Measurements from ENCODE around the gene TBC1D13. TPM values are rescaled to one million over a fixed set of nuclear protein-coding genes. Genes with fewer than 3 reads are reported as not detected.
A peak's percentile ranks its signal among the peaks of the same experiment; 100 is the strongest.

TBC1D13 gene
- total and polyA plus RNA-seq, 5 donors from 2014 or later: 13.3 to 24.3 (median 16.9) TPM

GRCh38 chr9:128805661-128806060, 18.6 kb downstream of the TBC1D13 start:
- Mint-ChIP-seq H3K36me3 (peaks cover 23% of the 10 kb centered on the region), H3K9me3 (no peaks in the 10 kb centered on the region), H3K27me3 (no peaks in the 10 kb centered on the region), H3K4me3 (no peak overlapping the region), H3K4me1 (no peaks in the 10 kb centered on the region), H3K27ac (peak overlapping the region in 1 of 3 donors; percentile 62)
- peaks cover 53% of the 10 kb centered on the region for H3K36me3 ChIP-seq (ENCODE audit: control insufficient read depth, insufficient read depth, low read length)
- no peak overlapping the region for H3K4me3 ChIP-seq (ENCODE audit: low read depth, low read length)
- no peak overlapping the region for H3K27ac ChIP-seq (ENCODE audit: insufficient read depth, low read length, poor library complexity, severe bottlenecking)
- H3K27me3 ChIP-seq (ENCODE audit: control insufficient read depth, insufficient read depth, low read length): no peaks in the 10 kb centered on the region
- DNase-seq (no peak), ATAC-seq (ENCODE audit: low read depth in 2 of 2) (no peak)
- no peaks in the 10 kb centered on the region for H3K9me3 ChIP-seq (ENCODE audit: control insufficient read depth in 2 of 2, low read length in 2 of 2)
- no peaks in the 10 kb centered on the region for H3K4me1 ChIP-seq (ENCODE audit: control insufficient read depth, insufficient read depth, low read length, poor library complexity, severe bottlenecking)

- H3K27ac ChIP-seq (ENCODE audit: insufficient read depth, low read length, poor library complexity, severe bottlenecking): no peak overlapping the region
- Mint-ChIP-seq H3K27me3 (no peaks in the 10 kb centered on the region), H3K4me3 (no peak overlapping the region), H3K36me3 (peaks cover 14% of the 10 kb centered on the region), H3K4me1 (no peaks in the 10 kb centered on the region), H3K9me3 (no peaks in the 10 kb centered on the region), H3K27ac (no peak overlapping the region)
- no peak overlapping the region for H3K4me3 ChIP-seq (ENCODE audit: low read depth, low read length)
- ATAC-seq (ENCODE audit: low read depth in 2 of 2) (no peak), DNase-seq (no peak)
- no peaks in the 10 kb centered on the region for H3K9me3 ChIP-seq (ENCODE audit: control insufficient read depth in 2 of 2, low read length in 2 of 2)
- no peaks in the 10 kb centered on the region for H3K4me1 ChIP-seq (ENCODE audit: control insufficient read depth, insufficient read depth, low read length, poor library complexity, severe bottlenecking)
- peaks cover 44% of the 10 kb centered on the region for H3K36me3 ChIP-seq (ENCODE audit: control insufficient read depth, insufficient read depth, low read length)
- H3K27me3 ChIP-seq (ENCODE audit: control insufficient read depth, insufficient read depth, low read length): no peaks in the 10 kb centered on the region
Measured at GRCh38 chr9:128807827-128808226, 20.8 kb downstream of the TBC1D13 start.

DNA sequence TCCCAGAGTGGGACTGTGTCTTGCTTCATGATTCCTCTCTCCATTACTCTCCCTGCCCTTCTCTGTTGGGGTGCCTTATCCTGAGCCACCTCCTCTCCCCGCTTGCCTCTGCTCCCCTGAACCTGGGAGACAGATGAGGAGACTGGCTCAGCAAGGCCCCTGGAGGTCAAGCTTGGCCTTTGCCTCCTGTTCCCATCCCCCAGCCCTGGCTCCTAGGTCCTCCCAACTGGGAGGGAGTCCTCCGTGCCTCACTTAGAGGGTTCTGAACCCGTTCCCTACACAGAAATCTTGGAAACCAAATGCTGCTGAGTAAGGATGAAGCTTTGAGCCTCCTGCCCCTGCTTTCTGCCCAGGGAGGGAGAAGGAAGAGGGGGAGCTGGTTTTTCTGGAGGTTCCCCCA, 21.5 kb downstream of the TBC1D13 start:
- peaks cover 37% of the 10 kb centered on the region for H3K36me3 ChIP-seq (ENCODE audit: control insufficient read depth, insufficient read depth, low read length)
- no peaks in the 10 kb centered on the region for H3K9me3 Mint-ChIP-seq
- no peak for ATAC-seq (ENCODE audit: low read depth in 2 of 2)

GRCh38 chr9:128809036-128809599, 22.1 kb downstream of the TBC1D13 start:
- H3K36me3 Mint-ChIP-seq: peaks cover 4% of the 10 kb centered on the region
- H3K4me3 ChIP-seq (ENCODE audit: low read depth, low read length): no peak overlapping the region
- no peaks in the 10 kb centered on the region for H3K27me3 Mint-ChIP-seq
- H3K4me1 Mint-ChIP-seq: no peaks in the 10 kb centered on the region
- H3K4me3 Mint-ChIP-seq: no peak overlapping the region
- ATAC-seq (ENCODE audit: low read depth in 2 of 2) (no peak), DNase-seq (no peak)
- H3K27me3 ChIP-seq (ENCODE audit: control insufficient read depth, insufficient read depth, low read length): no peaks in the 10 kb centered on the region
- H3K36me3 ChIP-seq (ENCODE audit: control insufficient read depth, insufficient read depth, low read length): peaks cover 33% of the 10 kb centered on the region
- no peak overlapping the region for H3K27ac ChIP-seq (ENCODE audit: insufficient read depth, low read length, poor library complexity, severe bottlenecking)
- H3K27ac Mint-ChIP-seq: no peak overlapping the region
- H3K9me3 ChIP-seq (ENCODE audit: control insufficient read depth in 2 of 2, low read length in 2 of 2): no peaks in the 10 kb centered on the region
- H3K9me3 Mint-ChIP-seq: no peaks in the 10 kb centered on the region
- H3K4me1 ChIP-seq (ENCODE audit: control insufficient read depth, insufficient read depth, low read length, poor library complexity, severe bottlenecking): no peaks in the 10 kb centered on the region

More for the DNA sequence above, 21.5 kb downstream of the TBC1D13 start:
- H3K27ac Mint-ChIP-seq: peak overlapping the region in 1 of 3 donors; percentile 73
- no peaks in the 10 kb centered on the region for H3K27me3 Mint-ChIP-seq
- peaks cover 10% of the 10 kb centered on the region for H3K36me3 Mint-ChIP-seq
- DNase-seq: no peak
- no peaks in the 10 kb centered on the region for H3K27me3 ChIP-seq (ENCODE audit: control insufficient read depth, insufficient read depth, low read length)
- no peaks in the 10 kb centered on the region for H3K9me3 ChIP-seq (ENCODE audit: control insufficient read depth in 2 of 2, low read length in 2 of 2)
- H3K4me1 Mint-ChIP-seq: no peaks in the 10 kb centered on the region
- H3K4me3 Mint-ChIP-seq: no peak overlapping the region
- no peak overlapping the region for H3K4me3 ChIP-seq (ENCODE audit: low read depth, low read length)
- H3K4me1 ChIP-seq (ENCODE audit: control insufficient read depth, insufficient read depth, low read length, poor library complexity, severe bottlenecking): no peaks in the 10 kb centered on the region
- no peak overlapping the region for H3K27ac ChIP-seq (ENCODE audit: insufficient read depth, low read length, poor library complexity, severe bottlenecking)

- ATAC-seq (ENCODE audit: low read depth in 2 of 2): no peak
- H3K4me1 ChIP-seq (ENCODE audit: control insufficient read depth, insufficient read depth, low read length, poor library complexity, severe bottlenecking): no peaks in the 10 kb centered on the region
- no peak overlapping the region for H3K27ac Mint-ChIP-seq
- no peak overlapping the region for H3K27ac ChIP-seq (ENCODE audit: insufficient read depth, low read length, poor library complexity, severe bottlenecking)
- peaks cover 32% of the 10 kb centered on the region for H3K36me3 ChIP-seq (ENCODE audit: control insufficient read depth, insufficient read depth, low read length)
- no peaks in the 10 kb centered on the region for H3K27me3 ChIP-seq (ENCODE audit: control insufficient read depth, insufficient read depth, low read length)
- H3K27me3 Mint-ChIP-seq: no peaks in the 10 kb centered on the region
- no peaks in the 10 kb centered on the region for H3K4me1 Mint-ChIP-seq
- no peak for DNase-seq
- H3K4me3 ChIP-seq (ENCODE audit: low read depth, low read length): no peak overlapping the region
- no peak overlapping the region for H3K4me3 Mint-ChIP-seq
- no peaks in the 10 kb centered on the region for H3K9me3 Mint-ChIP-seq
- peaks cover 4% of the 10 kb centered on the region for H3K36me3 Mint-ChIP-seq
- H3K9me3 ChIP-seq (ENCODE audit: control insufficient read depth in 2 of 2, low read length in 2 of 2): no peaks in the 10 kb centered on the region
Measured at GRCh38 chr9:128809831-128810230, 22.8 kb downstream of the TBC1D13 start.

GRCh38 chr9:128810873-128811272, 23.8 kb downstream of the TBC1D13 start:
- no peaks in the 10 kb centered on the region for H3K27me3 ChIP-seq (ENCODE audit: control insufficient read depth, insufficient read depth, low read length)
- H3K27me3 Mint-ChIP-seq: no peaks in the 10 kb centered on the region
- H3K27ac Mint-ChIP-seq: peak overlapping the region in 1 of 3 donors; percentile 29
- peaks cover 4% of the 10 kb centered on the region for H3K36me3 Mint-ChIP-seq
- no peaks in the 10 kb centered on the region for H3K4me1 ChIP-seq (ENCODE audit: control insufficient read depth, insufficient read depth, low read length, poor library complexity, severe bottlenecking)
- H3K4me1 Mint-ChIP-seq: peaks cover 0 to 3% (median 0%) of the 10 kb centered on the region in 4 donors
- H3K4me3 ChIP-seq (ENCODE audit: low read depth, low read length): no peak overlapping the region
- H3K27ac ChIP-seq (ENCODE audit: insufficient read depth, low read length, poor library complexity, severe bottlenecking): no peak overlapping the region
- DNase-seq (no peak), ATAC-seq (ENCODE audit: low read depth in 2 of 2) (no peak)
- H3K36me3 ChIP-seq (ENCODE audit: control insufficient read depth, insufficient read depth, low read length): peaks cover 22% of the 10 kb centered on the region
- H3K9me3 Mint-ChIP-seq: no peaks in the 10 kb centered on the region
- peak overlapping the region in 1 of 4 donors; percentile 7 for H3K4me3 Mint-ChIP-seq
- no peaks in the 10 kb centered on the region for H3K9me3 ChIP-seq (ENCODE audit: control insufficient read depth in 2 of 2, low read length in 2 of 2)

GRCh38 chr9:128818099-128818838, 31.2 kb downstream of the TBC1D13 start, which contains the start of gene ENDOG:
Gene ENDOG, plus strand, starts transcription at chr9:128818500. Its CDS starts 185 bp downstream, at chr9:128818685.
- Mint-ChIP-seq H3K4me3 (peak within 1 kb of the TSS; percentile 90 to 97 (median 94)), H3K36me3 (peaks cover 3% of the 10 kb centered on the region), H3K27ac (peak within 1 kb of the TSS; percentile 91 to 93 (median 93)), H3K4me1 (peaks cover 3 to 26% (median 11%) of the 10 kb centered on the region in 4 donors), H3K9me3 (no peaks in the 10 kb centered on the region), H3K27me3 (peaks cover 4% of the 10 kb centered on the region)
- ATAC-seq (ENCODE audit: low read depth in 2 of 2): peak; percentile 94 to 95
- Histone ChIP-seq H3K27ac (ENCODE audit: insufficient read depth, low read length, poor library complexity, severe bottlenecking) (peak within 1 kb of the TSS; percentile 69), H3K9me3 (ENCODE audit: control insufficient read depth in 2 of 2, low read length in 2 of 2) (no peaks in the 10 kb centered on the region), H3K4me3 (ENCODE audit: low read depth, low read length) (peak within 1 kb of the TSS; percentile 88), H3K36me3 (ENCODE audit: control insufficient read depth, insufficient read depth, low read length) (peaks cover 13% of the 10 kb centered on the region), H3K27me3 (ENCODE audit: control insufficient read depth, insufficient read depth, low read length) (no peaks in the 10 kb centered on the region), H3K4me1 (ENCODE audit: control insufficient read depth, insufficient read depth, low read length, poor library complexity, severe bottlenecking) (peaks cover 15% of the 10 kb centered on the region)
- peak; percentile 96 to 97 (median 96) for DNase-seq
